GM08714 (cell line): Measurements from ENCODE around the gene KCNE5.
"Not testable (repeated sequence)": the region's sequence is repeated elsewhere in the genome, so short reads cannot be mapped to it uniquely, and the experiment has no call there.

Source experiments
- H3K4me3 ChIP-seq: fragments of 200-500 bp; sonication (Bioruptor generic); 2 replicates; pipeline ENCODE4 v1.5.1; 2014; ENCODE audit warnings: mild to moderate bottlenecking, low read length, inconsistent platforms
- ZNF274 ChIP-seq: IDR thresholded peaks from 2 replicates; pipeline ENCODE4 v1.6.1; 2012; ENCODE audit warnings: mild to moderate bottlenecking, low read depth, low read length

KCNE5 gene

GRCh38 chrX:109635146-109635545 lies 10.2 kb upstream of the KCNE5 start:
- no peak for TF ChIP-seq ZNF274
- H3K4me3 ChIP-seq, result no peak overlapping the region

DNA sequence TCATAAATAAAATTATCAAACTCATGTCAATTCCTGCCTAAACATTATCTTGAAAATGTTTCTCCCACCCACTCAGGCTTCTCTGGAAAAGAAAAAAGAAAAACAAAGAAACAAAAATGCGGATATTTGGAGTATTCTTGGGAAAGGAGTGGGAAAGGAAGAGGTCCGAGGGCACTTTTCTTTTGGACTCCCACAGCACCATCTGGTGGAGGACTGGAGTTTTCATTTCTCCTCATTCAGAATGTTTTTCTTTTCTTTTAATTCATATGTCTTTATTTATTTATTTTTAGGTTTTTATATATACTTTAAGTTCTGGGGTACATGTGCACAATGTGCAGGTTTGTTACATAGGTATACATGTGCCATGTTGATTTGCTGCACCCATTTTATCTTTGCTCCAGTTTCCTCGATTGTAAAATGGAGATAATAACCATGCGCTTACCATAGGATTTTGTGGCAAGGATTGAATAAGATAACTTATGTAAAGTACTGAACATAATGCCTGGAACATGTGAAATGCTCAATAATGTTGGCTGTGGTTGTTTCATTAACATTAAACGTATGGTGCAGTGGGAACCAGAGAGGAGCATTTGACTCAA lies 8.0 kb upstream of the KCNE5 start:
- TF ChIP-seq ZNF274, result no peak

DNA sequence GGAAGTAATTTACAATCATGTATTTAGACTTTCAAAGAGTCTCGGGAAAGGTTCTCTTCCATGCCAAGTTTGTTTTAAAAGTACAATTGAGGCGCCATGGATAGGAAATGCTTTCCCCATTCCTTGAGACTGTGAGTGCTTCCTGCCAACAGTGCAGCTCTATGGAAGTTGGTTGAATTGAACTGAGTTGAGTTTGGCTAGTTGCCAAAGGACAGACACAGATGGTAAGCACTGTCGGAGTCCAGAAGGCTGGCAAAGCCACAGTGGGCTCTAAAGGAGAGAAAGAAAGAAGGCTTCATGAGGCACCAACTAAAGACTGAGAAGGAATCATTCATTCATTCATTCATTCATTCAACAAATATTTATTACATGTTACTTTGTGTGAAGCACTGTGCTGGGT lies 4.3 kb upstream of the KCNE5 start:
- TF ChIP-seq ZNF274, result no peak
- no peak overlapping the region for H3K4me3 ChIP-seq

More for the DNA sequence above, 8.0 kb upstream of the KCNE5 start:
- no peak overlapping the region for H3K4me3 ChIP-seq

- H3K4me3 ChIP-seq, result no peak overlapping the region
- no peak for TF ChIP-seq ZNF274
Observed at GRCh38 chrX:109626637-109627036, 1.7 kb upstream of the KCNE5 start.

- H3K4me3 ChIP-seq, result no peak overlapping the region
- no peak for TF ChIP-seq ZNF274
Observed at GRCh38 chrX:109623997-109624396, 975 bp downstream of the KCNE5 start.

- H3K4me3 ChIP-seq, result no peak overlapping the region
- no peak for TF ChIP-seq ZNF274
Observed at GRCh38 chrX:109622270-109622669, 2.7 kb downstream of the KCNE5 start.

GRCh38 chrX:109619771-109620170 lies 5.2 kb downstream of the KCNE5 start:
- H3K4me3 ChIP-seq, result no peak overlapping the region
- TF ChIP-seq ZNF274, result no peak

DNA sequence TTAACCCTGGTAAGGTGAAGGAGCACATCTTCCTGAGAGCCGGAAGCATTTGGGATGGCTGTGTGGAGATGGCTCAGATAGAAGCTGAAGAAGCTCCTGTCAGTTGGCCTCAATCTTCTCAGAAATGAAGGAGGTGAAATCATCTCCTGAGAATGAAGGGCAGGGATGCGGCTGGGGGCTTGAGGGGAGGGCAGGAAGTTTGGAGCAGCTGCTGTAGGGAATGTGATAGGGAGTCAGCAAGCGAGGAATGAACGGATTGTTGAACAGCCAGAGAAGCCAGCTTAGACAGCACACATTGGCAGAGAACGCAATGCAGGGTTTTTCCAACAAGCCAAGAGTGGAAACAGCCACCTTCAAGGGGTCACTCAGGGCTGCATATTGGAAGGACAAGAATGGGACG lies 10.0 kb downstream of the KCNE5 start:
- no peak for TF ChIP-seq ZNF274
- no peak overlapping the region for H3K4me3 ChIP-seq

GRCh38 chrX:109601486-109601885 lies 23.5 kb downstream of the KCNE5 start:
- no peak for TF ChIP-seq ZNF274
- H3K4me3 ChIP-seq, result no peak overlapping the region

DNA sequence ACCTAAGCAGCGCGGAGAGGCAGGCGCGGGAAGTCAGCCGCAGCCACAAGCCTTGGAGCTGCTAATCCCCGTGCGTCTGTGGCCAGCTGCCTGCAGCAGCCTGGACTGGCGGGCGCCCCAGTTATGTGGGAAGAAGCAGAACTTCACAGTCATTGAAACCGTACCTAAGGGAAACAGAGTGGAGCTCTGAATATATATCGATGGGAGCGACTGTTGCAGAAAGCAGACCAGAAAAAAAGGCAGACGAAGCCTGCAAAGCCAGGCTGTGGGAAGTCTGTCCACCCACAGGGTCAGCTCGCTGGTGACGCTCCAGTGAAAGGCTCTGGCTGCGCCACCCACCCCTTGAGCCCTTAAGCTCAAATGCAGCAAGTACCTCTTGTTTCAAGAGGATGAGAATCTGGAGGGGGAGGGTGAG lies 24.7 kb downstream of the KCNE5 start:
- H3K4me3 ChIP-seq, result no peak overlapping the region
- TF ChIP-seq ZNF274, result no peak

- no peak for TF ChIP-seq ZNF274
- no peak overlapping the region for H3K4me3 ChIP-seq
Observed at GRCh38 chrX:109596015-109596414, 29.0 kb downstream of the KCNE5 start.

DNA sequence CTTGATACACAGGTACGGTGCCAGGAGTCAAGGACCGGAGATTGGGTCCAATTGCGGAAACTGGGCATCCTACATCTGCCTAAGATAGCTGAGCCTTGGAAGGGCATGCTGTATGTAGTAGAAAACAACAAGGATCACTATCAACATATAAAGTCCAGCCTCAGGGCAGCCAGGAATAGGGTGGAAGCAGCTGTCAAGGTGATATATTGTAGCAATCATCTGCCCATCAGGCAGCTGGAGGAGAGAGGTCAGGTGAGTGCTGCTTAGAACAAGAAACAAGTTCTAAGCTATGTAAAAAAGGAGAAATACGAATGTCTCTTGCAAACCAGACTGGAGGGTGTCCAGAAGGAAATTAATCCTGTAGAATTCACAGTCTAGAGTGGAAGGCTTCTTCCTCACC lies 34.8 kb downstream of the KCNE5 start:
- H3K4me3 ChIP-seq, result no peak overlapping the region
- TF ChIP-seq ZNF274, result no peak

- H3K4me3 ChIP-seq, result no peak overlapping the region
- no peak for TF ChIP-seq ZNF274
Observed at GRCh38 chrX:109585488-109585887, 39.5 kb downstream of the KCNE5 start.

DNA sequence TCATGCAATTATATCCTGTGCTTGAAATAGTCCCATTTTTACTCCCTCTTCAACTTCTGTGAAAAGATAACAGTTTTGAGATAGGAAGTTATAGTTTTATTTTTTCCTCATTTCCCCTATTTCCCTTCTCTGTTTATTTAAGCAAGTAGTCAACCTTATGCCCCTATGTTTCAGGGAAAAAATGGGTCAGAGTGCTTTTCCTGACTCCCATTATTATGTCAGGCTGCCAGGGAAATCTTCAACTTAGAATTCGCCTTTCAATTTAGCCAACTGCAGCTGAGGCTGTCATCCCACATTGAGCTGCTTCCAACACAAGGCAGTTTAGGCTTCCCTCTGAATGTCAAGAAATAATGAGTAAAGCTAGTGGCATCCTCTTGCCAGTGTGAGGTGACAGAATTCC lies 46.1 kb downstream of the KCNE5 start:
- TF ChIP-seq ZNF274, result no peak
- H3K4me3 ChIP-seq, result no peak overlapping the region

GRCh38 chrX:109577055-109577454 lies 47.9 kb downstream of the KCNE5 start:
- H3K4me3 ChIP-seq, result no peak overlapping the region
- TF ChIP-seq ZNF274, result no peak

GRCh38 chrX:109576083-109576482 lies 48.9 kb downstream of the KCNE5 start:
- H3K4me3 ChIP-seq, result not testable (repeated sequence)
